GM23248 (cell line): ENCODE data around the gene EMP2. TPM values are rescaled to one million over a fixed set of nuclear protein-coding genes. Genes with fewer than 3 reads are reported as not detected.

ENCODE experiments used
- DNase-seq: peaks from one replicate; pipeline ENCODE4 v3.0.0-alpha.2; 2015
- H2AFZ ChIP-seq: fragments of 200-600 bp; sonication (generic); 2 replicates; pipeline ENCODE4 v1.6.1; 2016; ENCODE audit warnings: antibody characterized with exemption
- H3F3A ChIP-seq: fragments of 200-600 bp; sonication (generic); 2 replicates; pipeline ENCODE4 v1.6.1; 2016; ENCODE audit warnings: mild to moderate bottlenecking, antibody characterized with exemption, mixed run types; ENCODE audit not compliant: insufficient read depth
- H3K27ac ChIP-seq: fragments of 200-600 bp; sonication (generic); 2 replicates; pipeline ENCODE4 v1.5.1; 2016; ENCODE audit warnings: mild to moderate bottlenecking
- H3K27me3 ChIP-seq: fragments of 200-600 bp; sonication (generic); replicated peaks from 2 replicates; pipeline ENCODE4 v1.6.1; 2016; ENCODE audit warnings: mild to moderate bottlenecking; ENCODE audit not compliant: insufficient read depth
- H3K36me3 ChIP-seq: fragments of 200-600 bp; sonication (generic); 2 replicates; pipeline ENCODE4 v1.6.1; 2016; ENCODE audit warnings: low read depth, mild to moderate bottlenecking
- H3K4me1 ChIP-seq: fragments of 200-600 bp; sonication (generic); 2 replicates; pipeline ENCODE4 v1.6.1; 2016; ENCODE audit warnings: mild to moderate bottlenecking; ENCODE audit not compliant: insufficient read depth
- H3K4me2 ChIP-seq: fragments of 200-600 bp; sonication (generic); one replicate; pipeline ENCODE4 v1.6.1; 2016; ENCODE audit warnings: mild to moderate bottlenecking; ENCODE audit not compliant: unreplicated experiment
- H3K4me3 ChIP-seq: fragments of 200-600 bp; sonication (generic); 2 replicates; pipeline ENCODE4 v1.5.1; 2016; ENCODE audit warnings: mild to moderate bottlenecking
- H3K79me2 ChIP-seq: fragments of 200-600 bp; sonication (generic); 2 replicates; pipeline ENCODE4 v1.6.1; 2016; ENCODE audit warnings: mild to moderate bottlenecking; ENCODE audit not compliant: insufficient read depth
- H3K9ac ChIP-seq: fragments of 200-600 bp; sonication (generic); 2 replicates; pipeline ENCODE4 v1.6.1; 2016; ENCODE audit warnings: mild to moderate bottlenecking
- H3K9me2 ChIP-seq: fragments of 200-600 bp; sonication (generic); 2 replicates; pipeline ENCODE4 v1.6.1; 2016; ENCODE audit warnings: mixed run types, mild to moderate bottlenecking, moderate library complexity; ENCODE audit not compliant: insufficient read depth
- H3K9me3 ChIP-seq: fragments of 200-600 bp; sonication (generic); one replicate; pipeline ENCODE4 v1.6.1; 2017; ENCODE audit warnings: low read depth
- H4K20me1 ChIP-seq: fragments of 200-600 bp; sonication (generic); 2 replicates; pipeline ENCODE4 v1.6.0; 2016; ENCODE audit not compliant: insufficient read depth
- EZH2 ChIP-seq: fragments of 200-600 bp; sonication (generic); IDR thresholded peaks from 2 replicates; pipeline ENCODE4 v1.6.1; 2018; ENCODE audit warnings: antibody characterized with exemption, mild to moderate bottlenecking; ENCODE audit not compliant: insufficient read depth, poor library complexity, severe bottlenecking
- EZH2phosphoT487 ChIP-seq: fragments of 200-600 bp; sonication (generic); IDR thresholded peaks from 2 replicates; pipeline ENCODE4 v1.6.1; 2018; ENCODE audit warnings: antibody characterized with exemption, moderate library complexity, mild to moderate bottlenecking, low read depth; ENCODE audit not compliant: insufficient read depth
- WGBS, 2 experiments: methylation state at CpG; one replicate each; pipeline ENCODE4 v1.1.6; 2015 to 2017; ENCODE audit warnings: low lambda C conversion rate in 2 of 2, low coverage in 1 of 2; ENCODE audit errors: missing lambda C conversion rate in 2 of 2; 5-methylcytosine and 5-hydroxymethylcytosine counted together
- in situ Hi-C: fragments of 300-500 bp; cut with MboI; formaldehyde crosslinking; loops from 2 replicates; pipeline ENCODE4 v1.15.0; 2020
- polyA plus RNA-seq: library from polyadenylated mRNA; unstranded; fragments of >200 nt; fragmentation: Nextera tagmentation; extraction: Ambion mirVana; gene quantifications from 2 replicates; pipeline ENCODE4 v1.2.1, GENCODE V29; 2016
- small RNA-seq: library from RNA; depleted of rRNA; stranded (forward); fragments of <200 nt; gene quantifications from one replicate; pipeline ENCODE3, GENCODE V24; 2014; ENCODE audit warnings: low read depth, low replicate concordance
- total RNA-seq: library from RNA; depleted of rRNA; stranded (reverse); fragments of >200 nt; shearing (Covaris generic); gene quantifications from 2 replicates; pipeline ENCODE4 v1.2.3, GENCODE V29; 2014; rRNA removed

Gene EMP2
- total and polyA plus RNA-seq, 2 experiments from 2014 or later, result 26.0 to 73.7 TPM

DNA sequence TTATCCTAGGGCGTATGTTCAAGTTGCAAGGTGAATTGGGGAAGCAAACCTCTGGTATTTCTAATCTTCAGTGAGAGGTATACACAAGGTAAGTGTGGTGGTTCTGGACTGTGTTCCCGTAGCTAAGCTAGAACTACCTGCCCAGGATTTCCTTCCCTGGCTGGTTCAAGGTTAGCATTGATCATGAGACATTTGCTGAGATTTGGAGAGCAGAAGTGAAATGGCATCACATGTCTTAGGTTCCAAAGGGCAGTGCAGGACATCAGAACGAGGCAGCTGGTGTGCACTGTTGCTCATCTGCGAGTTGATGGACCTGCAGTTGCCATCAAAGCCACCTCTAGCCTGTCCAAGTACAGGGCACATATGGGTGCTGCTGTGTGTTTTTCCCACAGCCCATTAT, 95.2 kb downstream of the EMP2 start:
- Histone ChIP-seq H3K4me1 (peaks cover 4% of the 10 kb centered on the region; the same call in 1 of the 2 replicates), H3K27me3 (no peaks in the 10 kb centered on the region), H4K20me1 (no peaks in the 10 kb centered on the region), H3K79me2 (no peaks in the 10 kb centered on the region), H2AFZ (no peak overlapping the region), H3K9me3 (no peaks in the 10 kb centered on the region), H3K36me3 (no peaks in the 10 kb centered on the region), H3K27ac (no peak overlapping the region), H3F3A (no peaks in the 10 kb centered on the region), H3K4me3 (no peak overlapping the region), H3K9ac (no peak overlapping the region), H3K9me2 (no peaks in the 10 kb centered on the region), H3K4me2 (no peak overlapping the region)
- no peak for DNase-seq
- no peak for TF ChIP-seq EZH2phosphoT487
- no peak for TF ChIP-seq EZH2
- WGBS, 2 experiments, result 88 to 91% methylated on average over 4 of the region's 4 CpGs
- in situ Hi-C loops, result loop anchor here (25.0 kb wide), 1 partner anchor 223 kb away; no protein-coding TSS in a partner anchor

DNA sequence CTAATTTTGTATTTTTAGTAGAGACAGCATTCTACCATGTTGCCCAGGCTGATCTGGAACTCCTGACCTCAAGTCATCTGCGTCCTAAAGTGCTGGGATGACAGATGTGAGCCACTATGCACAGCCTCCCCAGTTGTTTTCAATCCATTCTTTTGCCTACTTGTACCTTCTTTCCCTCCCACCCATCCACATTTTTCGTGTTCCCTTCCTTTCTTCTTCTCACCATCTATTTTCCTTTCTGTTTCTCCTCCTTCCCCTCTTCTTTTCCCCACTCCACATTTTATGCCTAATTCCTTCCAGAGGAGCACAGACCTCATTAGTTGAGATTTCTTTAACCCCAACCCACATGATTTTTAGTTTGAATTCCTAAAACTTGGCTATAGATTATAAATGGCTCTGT, 100.2 kb downstream of the EMP2 start:
- Histone ChIP-seq H3K27me3 (no peaks in the 10 kb centered on the region), H2AFZ (no peak overlapping the region), H3K9me3 (no peaks in the 10 kb centered on the region), H3K36me3 (no peaks in the 10 kb centered on the region), H3K9ac (no peak overlapping the region), H3K4me1 (no peaks in the 10 kb centered on the region), H3K79me2 (no peaks in the 10 kb centered on the region), H3K27ac (no peak overlapping the region), H3F3A (no peaks in the 10 kb centered on the region), H3K4me2 (no peak overlapping the region), H3K9me2 (no peaks in the 10 kb centered on the region), H4K20me1 (no peaks in the 10 kb centered on the region), H3K4me3 (no peak overlapping the region)
- no peak for DNase-seq
- TF ChIP-seq EZH2 (no peak), EZH2phosphoT487 (no peak)
- in situ Hi-C loops, result loop anchor here (25.0 kb wide), 1 partner anchor 218 kb away; no protein-coding TSS in a partner anchor
- WGBS, 2 experiments, result 44 to 58% methylated on average over 1 to 2 of the region's 2 CpGs

Small RNAs within 50 kb of the gene (small RNA-seq; reads per million reads assigned to genes)
- not detected for gene RNU6-633P

Other genes starting within 250 kb of the EMP2 start
- 0.38 and 1.3 TPM in 2 replicates for gene ATF7IP2, start 194.5 kb downstream of the EMP2 start, total RNA-seq
- 1.1 and 2.0 TPM in 2 replicates for gene ATF7IP2, start 194.5 kb downstream of the EMP2 start, polyA plus RNA-seq
- gene TEKT5, start 114.3 kb upstream of the EMP2 start, total RNA-seq, result not detected in 2 replicates
- not detected in 2 replicates for gene TEKT5, start 114.3 kb upstream of the EMP2 start, polyA plus RNA-seq
- gene NUBP1, start 163.2 kb upstream of the EMP2 start, total RNA-seq, result 16.3 and 19.1 TPM in 2 replicates
- 22.3 and 23.4 TPM in 2 replicates for gene NUBP1, start 163.2 kb upstream of the EMP2 start, polyA plus RNA-seq
- not detected in 2 replicates for gene TVP23A, start 238.2 kb upstream of the EMP2 start, total RNA-seq
- 0.06 and 0.13 TPM in 2 replicates for gene TVP23A, start 238.2 kb upstream of the EMP2 start, polyA plus RNA-seq